HepG2 (cell line): ENCODE data around the gene TSC22D1.

ENCODE experiments used
- EZH2 ChIP-seq: conservative IDR thresholded peaks from 2 replicates; pipeline ENCODE4 v1.6.1; 2012; ENCODE audit warnings: mild to moderate bottlenecking, low read depth, low read length, moderate library complexity
- HMG20B ChIP-seq: conservative IDR thresholded peaks from 2 replicates; pipeline ENCODE4 v1.6.1; 2016; ENCODE audit warnings: missing genetic modification reagents, missing compliant biosample characterization
- RFX5 ChIP-seq: IDR thresholded peaks from 2 replicates; pipeline ENCODE4 v1.6.1; 2011; ENCODE audit warnings: low read depth, low read length, improper control_type of control experiment
- TP53 ChIP-seq: sonication (generic); formaldehyde crosslinking; conservative IDR thresholded peaks from 2 replicates; pipeline ENCODE4 v1.4.0; 2020; ENCODE audit warnings: missing genetic modification reagents
- USF2 ChIP-seq, 2 experiments: sonication (generic) in 1 of 2; formaldehyde crosslinking in 1 of 2; IDR thresholded peaks; 2 replicates each; pipeline versions ENCODE4 v1.5.1 to v1.6.1; 2011 to 2020; ENCODE audit warnings: borderline replicate concordance in 1 of 2, low read depth in 1 of 2, low read length in 1 of 2, mild to moderate bottlenecking in 1 of 2, missing genetic modification reagents in 1 of 2, moderate library complexity in 1 of 2
- ZNF18 ChIP-seq: sonication (generic); formaldehyde crosslinking; IDR thresholded peaks from 2 replicates; pipeline ENCODE4 v1.8.0; 2022; ENCODE audit warnings: mild to moderate bottlenecking, missing genetic modification reagents; ENCODE audit not compliant: insufficient replicate concordance
- ZNF816 ChIP-seq: sonication (generic); formaldehyde crosslinking; IDR thresholded peaks from 2 replicates; pipeline ENCODE4 v1.8.0; 2022; ENCODE audit warnings: missing genetic modification reagents, mild to moderate bottlenecking, borderline replicate concordance
- TF ChIP-seq, protein P1 (sequence below): sonication (generic); formaldehyde crosslinking; IDR thresholded peaks from 2 replicates; pipeline ENCODE4 v1.4.0; 2020; ENCODE audit warnings: missing genetic modification reagents
- TF ChIP-seq, protein P2 (sequence below): sonication (generic); formaldehyde crosslinking; IDR thresholded peaks from 2 replicates; pipeline ENCODE4 v1.5.0; 2020; ENCODE audit warnings: mild to moderate bottlenecking, missing genetic modification reagents, moderate library complexity
- TF ChIP-seq, protein P3 (sequence below): sonication (generic); formaldehyde crosslinking; IDR thresholded peaks from 2 replicates; pipeline ENCODE4 v1.4.0; 2020; ENCODE audit warnings: missing genetic modification reagents

GRCh38 chr13:44516771-44517170 lies 59.4 kb downstream of the TSC22D1 start:
- no peak for TF ChIP-seq ZNF18 (CRISPR knock-in tag)
- TF ChIP-seq RFX5, result no peak
- no peak for TF ChIP-seq ZNF816 (CRISPR knock-in tag)
- TF ChIP-seq, protein P1, sequence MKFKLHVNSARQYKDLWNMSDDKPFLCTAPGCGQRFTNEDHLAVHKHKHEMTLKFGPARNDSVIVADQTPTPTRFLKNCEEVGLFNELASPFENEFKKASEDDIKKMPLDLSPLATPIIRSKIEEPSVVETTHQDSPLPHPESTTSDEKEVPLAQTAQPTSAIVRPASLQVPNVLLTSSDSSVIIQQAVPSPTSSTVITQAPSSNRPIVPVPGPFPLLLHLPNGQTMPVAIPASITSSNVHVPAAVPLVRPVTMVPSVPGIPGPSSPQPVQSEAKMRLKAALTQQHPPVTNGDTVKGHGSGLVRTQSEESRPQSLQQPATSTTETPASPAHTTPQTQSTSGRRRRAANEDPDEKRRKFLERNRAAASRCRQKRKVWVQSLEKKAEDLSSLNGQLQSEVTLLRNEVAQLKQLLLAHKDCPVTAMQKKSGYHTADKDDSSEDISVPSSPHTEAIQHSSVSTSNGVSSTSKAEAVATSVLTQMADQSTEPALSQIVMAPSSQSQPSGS (CRISPR knock-in tag), result no peak
- TF ChIP-seq, protein P2, sequence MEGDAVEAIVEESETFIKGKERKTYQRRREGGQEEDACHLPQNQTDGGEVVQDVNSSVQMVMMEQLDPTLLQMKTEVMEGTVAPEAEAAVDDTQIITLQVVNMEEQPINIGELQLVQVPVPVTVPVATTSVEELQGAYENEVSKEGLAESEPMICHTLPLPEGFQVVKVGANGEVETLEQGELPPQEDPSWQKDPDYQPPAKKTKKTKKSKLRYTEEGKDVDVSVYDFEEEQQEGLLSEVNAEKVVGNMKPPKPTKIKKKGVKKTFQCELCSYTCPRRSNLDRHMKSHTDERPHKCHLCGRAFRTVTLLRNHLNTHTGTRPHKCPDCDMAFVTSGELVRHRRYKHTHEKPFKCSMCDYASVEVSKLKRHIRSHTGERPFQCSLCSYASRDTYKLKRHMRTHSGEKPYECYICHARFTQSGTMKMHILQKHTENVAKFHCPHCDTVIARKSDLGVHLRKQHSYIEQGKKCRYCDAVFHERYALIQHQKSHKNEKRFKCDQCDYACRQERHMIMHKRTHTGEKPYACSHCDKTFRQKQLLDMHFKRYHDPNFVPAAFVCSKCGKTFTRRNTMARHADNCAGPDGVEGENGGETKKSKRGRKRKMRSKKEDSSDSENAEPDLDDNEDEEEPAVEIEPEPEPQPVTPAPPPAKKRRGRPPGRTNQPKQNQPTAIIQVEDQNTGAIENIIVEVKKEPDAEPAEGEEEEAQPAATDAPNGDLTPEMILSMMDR (CRISPR knock-in tag), result no peak
- no peak for TF ChIP-seq USF2 (IDR thresholded peaks at IDR 0.05; ENCODE audit: low read depth, low read length)
- no peak for TF ChIP-seq USF2 (CRISPR knock-in tag; IDR thresholded peaks at IDR 0.05; ENCODE audit: borderline replicate concordance)
- no peak for TF ChIP-seq HMG20B (CRISPR knock-in tag)
- no peak for TF ChIP-seq EZH2
- TF ChIP-seq, protein P3, sequence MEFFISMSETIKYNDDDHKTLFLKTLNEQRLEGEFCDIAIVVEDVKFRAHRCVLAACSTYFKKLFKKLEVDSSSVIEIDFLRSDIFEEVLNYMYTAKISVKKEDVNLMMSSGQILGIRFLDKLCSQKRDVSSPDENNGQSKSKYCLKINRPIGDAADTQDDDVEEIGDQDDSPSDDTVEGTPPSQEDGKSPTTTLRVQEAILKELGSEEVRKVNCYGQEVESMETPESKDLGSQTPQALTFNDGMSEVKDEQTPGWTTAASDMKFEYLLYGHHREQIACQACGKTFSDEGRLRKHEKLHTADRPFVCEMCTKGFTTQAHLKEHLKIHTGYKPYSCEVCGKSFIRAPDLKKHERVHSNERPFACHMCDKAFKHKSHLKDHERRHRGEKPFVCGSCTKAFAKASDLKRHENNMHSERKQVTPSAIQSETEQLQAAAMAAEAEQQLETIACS (CRISPR knock-in tag), result no peak
- TF ChIP-seq TP53 (CRISPR knock-in tag), result no peak
